Measurements from ENCODE around the gene MRPS26. TPM values are rescaled to one million over a fixed set of nuclear protein-coding genes. Genes with fewer than 3 reads are reported as not detected.

Gene MRPS26
- total and polyA plus RNA-seq, 2 of the 13 experiments (the other 11 are each of a cell fraction or from before 2014, with no cell fraction given): 89.8 to 187 TPM

DNA sequence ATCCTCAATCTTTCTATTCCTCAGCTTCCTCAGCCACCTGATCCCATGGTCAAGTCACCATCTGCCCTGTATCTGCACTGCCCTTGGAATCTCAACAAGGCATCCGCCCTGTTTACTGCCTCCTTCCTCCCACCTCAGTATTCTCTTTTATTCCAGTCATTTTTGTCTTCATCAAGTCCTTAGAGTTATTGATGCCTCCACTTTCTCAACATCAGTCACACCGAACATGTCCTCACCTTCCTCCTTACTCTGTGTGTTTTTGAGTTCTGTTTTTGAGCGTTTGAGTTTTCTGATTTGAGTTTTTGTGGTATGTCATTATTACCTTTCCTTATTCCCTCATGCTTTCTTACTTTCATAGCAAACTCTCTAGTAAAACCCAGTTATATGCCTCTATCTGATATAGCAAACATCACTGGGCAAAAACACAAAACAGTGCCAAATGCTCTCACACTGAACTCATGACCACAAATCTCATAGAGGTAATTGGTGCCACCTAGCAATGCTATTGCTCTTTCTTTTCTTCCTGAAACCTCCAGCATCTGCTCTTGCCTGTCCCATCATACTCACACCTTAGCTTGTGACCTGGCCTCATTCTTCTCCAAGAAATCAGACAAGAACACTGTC is 14.2 kb upstream of the MRPS26 start:
- BruUV-seq (replicated peaks): no TSS peak
- CTCF ChIA-PET (ENCODE audit: low intra/inter-chr PET ratio, low total read pairs): no interaction called here

More for the DNA sequence above, 14.2 kb upstream of the MRPS26 start:
- H3K4me2 ChIP-seq (ENCODE audit: low read depth, low read length): no peak overlapping the region
- no peak overlapping the region for H3K4me3 ChIP-seq (replicated peaks in 1 of 3; ENCODE audit: insufficient read depth in 1 of 3, low read depth in 2 of 3, low read length in 3 of 3)
- no peak overlapping the region for H3K9ac ChIP-seq (ENCODE audit: insufficient read depth, low read depth, low read length)
- POLR2A ChIA-PET: interaction anchor here (1.4 kb wide), 1 partner anchor 15 kb away, joined by 3 read pairs; no protein-coding TSS in a partner anchor
- in situ Hi-C loops (cut with HindIII; ENCODE audit: extremely low pct_ligation_motif_present, low pct_unique_long_range_greater_than_20kb): no loop called here
- no peaks in the 10 kb centered on the region for H3K27me3 ChIP-seq (ENCODE audit: control insufficient read depth in 1 of 2, insufficient read depth in 2 of 2, low read length in 2 of 2)
- ATAC-seq (no peak), FAIRE-seq (peak; percentile 21), DNase-seq (ENCODE audit: low spot score) (no peak)
- peaks cover 20% of the 10 kb centered on the region for H3K4me1 ChIP-seq (ENCODE audit: insufficient read depth, low read length)
- H4K20me1 ChIP-seq (ENCODE audit: insufficient read depth, low read length): no peaks in the 10 kb centered on the region
- H3K36me3 ChIP-seq (replicated peaks in 1 of 2; ENCODE audit: control insufficient read depth in 1 of 2, insufficient read depth in 2 of 2, low read length in 2 of 2): peaks cover 45 to 68% of the 10 kb centered on the region in 2 experiments
- H3K9me3 ChIP-seq (ENCODE audit: low read length): no peaks in the 10 kb centered on the region
- intact Hi-C loops (cut with micrococcal nuclease; ENCODE audit: unreplicated experiment): no loop called here
- TF ChIP-seq KIAA2018 (CRISPR knock-in tag; IDR thresholded peaks at IDR 0.05; ENCODE audit: borderline replicate concordance): no peak
- H3K27ac ChIP-seq (ENCODE audit: extremely low read length, insufficient read depth, low read length): no peak overlapping the region
- WGBS (ENCODE audit: low lambda C conversion rate): 95% methylated on average over 3 of the region's 3 CpGs
- no peaks in the 10 kb centered on the region for H3K79me2 ChIP-seq (ENCODE audit: insufficient read depth, low read length)
- H2AFZ ChIP-seq (ENCODE audit: low read length): no peak overlapping the region
